ENCODE measurements around the gene C19orf85. TPM values are rescaled to one million over a fixed set of nuclear protein-coding genes. Genes with fewer than 3 reads are reported as not detected.

Gene C19orf85
- total RNA-seq, 1 experiment from 2014 or later = not detected

- H3K9me3 ChIP-seq (ENCODE audit: low read length) = no peaks in the 10 kb centered on the region
- no peaks in the 10 kb centered on the region for H3K9me2 ChIP-seq (replicated peaks; ENCODE audit: low read length)
- H3K4me1 ChIP-seq (ENCODE audit: insufficient read depth, low read length) = peaks cover 17% of the 10 kb centered on the region
- H3K4me3 ChIP-seq (ENCODE audit: low read length) = no peak overlapping the region
- no peaks in the 10 kb centered on the region for H3K36me3 ChIP-seq (ENCODE audit: low read depth, low read length)
- DNase-seq (no peak), ATAC-seq (peak; percentile 11)
- BruUV-seq (replicated peaks) = no TSS peak
- TF ChIP-seq EZH2 (IDR thresholded peaks at IDR 0.05; ENCODE audit: low read length, unreplicated experiment) (no peak), EZH2phosphoT487 (IDR thresholded peaks at IDR 0.05; ENCODE audit: borderline replicate concordance, low read length) (no peak), CTCF (conservative IDR thresholded peaks at IDR 0.05; ENCODE audit: low read depth, low read length) (no peak)
- no peaks in the 10 kb centered on the region for H3K27me3 ChIP-seq (ENCODE audit: low read length)
- no peak overlapping the region for H3K4me2 ChIP-seq (ENCODE audit: low read length)
- no peaks in the 10 kb centered on the region for H3K79me2 ChIP-seq (ENCODE audit: low read length)
- no peaks in the 10 kb centered on the region for H4K20me1 ChIP-seq (ENCODE audit: low read length)
- CTCF ChIA-PET = interaction anchor here (1.0 kb wide), 1 partner anchor 12 kb away, joined by 3 read pairs; no protein-coding TSS in a partner anchor
- POLR2A ChIA-PET (ENCODE audit: unreplicated experiment) = no interaction called here
- H2AFZ ChIP-seq (ENCODE audit: low read length) = no peak overlapping the region
- H3F3A ChIP-seq (ENCODE audit: low read length, unreplicated experiment) = peaks cover 3% of the 10 kb centered on the region
- no peak overlapping the region for H3K27ac ChIP-seq (ENCODE audit: low read length)
- intact Hi-C loops (cut with micrococcal nuclease) = no loop called here
- no peak overlapping the region for H3K9ac ChIP-seq (ENCODE audit: low read length)
Measured at GRCh38 chr19:55491546-55492360, 27.2 kb upstream of the C19orf85 start.

GRCh38 chr19:55490478-55491432, 26.2 kb upstream of the C19orf85 start:
- Histone ChIP-seq H3K9ac (ENCODE audit: low read length) (no peak overlapping the region), H3K27me3 (ENCODE audit: low read length) (no peaks in the 10 kb centered on the region), H2AFZ (ENCODE audit: low read length) (no peak overlapping the region), H3K4me2 (ENCODE audit: low read length) (no peak overlapping the region), H3K4me1 (ENCODE audit: insufficient read depth, low read length) (peaks cover 26% of the 10 kb centered on the region), H3F3A (ENCODE audit: low read length, unreplicated experiment) (peaks cover 3% of the 10 kb centered on the region), H3K27ac (ENCODE audit: low read length) (no peak overlapping the region), H4K20me1 (ENCODE audit: low read length) (no peaks in the 10 kb centered on the region), H3K79me2 (ENCODE audit: low read length) (no peaks in the 10 kb centered on the region), H3K4me3 (ENCODE audit: low read length) (no peak overlapping the region), H3K9me3 (ENCODE audit: low read length) (no peaks in the 10 kb centered on the region), H3K36me3 (ENCODE audit: low read depth, low read length) (no peaks in the 10 kb centered on the region), H3K9me2 (replicated peaks; ENCODE audit: low read length) (no peaks in the 10 kb centered on the region)
- TF ChIP-seq EZH2 (IDR thresholded peaks at IDR 0.05; ENCODE audit: low read length, unreplicated experiment) (no peak), CTCF (conservative IDR thresholded peaks at IDR 0.05; ENCODE audit: low read depth, low read length) (no peak), EZH2phosphoT487 (IDR thresholded peaks at IDR 0.05; ENCODE audit: borderline replicate concordance, low read length) (no peak)
- no peak for ATAC-seq
- intact Hi-C loops (cut with micrococcal nuclease) = no loop called here
- BruUV-seq (replicated peaks) = no TSS peak
- CTCF ChIA-PET = no interaction called here
- POLR2A ChIA-PET (ENCODE audit: unreplicated experiment) = no interaction called here
- no peak for DNase-seq

All from PC-3 (cell line).